B cell (primary cell): Measurements from ENCODE around the gene PSAP.

Source experiments
- CTCF ChIP-seq: fragments of 200-600 bp; IDR thresholded peaks from one replicate; pipeline ENCODE4 v1.8.0; 2022; ENCODE audit warnings: antibody characterized with exemption, mild to moderate bottlenecking
- EZH2 ChIP-seq: IDR thresholded peaks from 2 replicates; pipeline ENCODE4 v1.6.1; 2012; ENCODE audit warnings: borderline replicate concordance, low read depth, mild to moderate bottlenecking, moderate library complexity, low read length; ENCODE audit not compliant: insufficient read depth, poor library complexity, severe bottlenecking

GRCh38 chr10:71821909-71822763, 28.9 kb downstream of the PSAP start:
- TF ChIP-seq CTCF (no peak), EZH2 (no peak)
